Hepatic stellate cell (primary cell): ENCODE data around the gene TMTC2.

Experiments used
- DNase-seq: peaks from one replicate; pipeline ENCODE4 v3.0.0; 2011; ENCODE audit warnings: low spot score

Gene TMTC2

DNA sequence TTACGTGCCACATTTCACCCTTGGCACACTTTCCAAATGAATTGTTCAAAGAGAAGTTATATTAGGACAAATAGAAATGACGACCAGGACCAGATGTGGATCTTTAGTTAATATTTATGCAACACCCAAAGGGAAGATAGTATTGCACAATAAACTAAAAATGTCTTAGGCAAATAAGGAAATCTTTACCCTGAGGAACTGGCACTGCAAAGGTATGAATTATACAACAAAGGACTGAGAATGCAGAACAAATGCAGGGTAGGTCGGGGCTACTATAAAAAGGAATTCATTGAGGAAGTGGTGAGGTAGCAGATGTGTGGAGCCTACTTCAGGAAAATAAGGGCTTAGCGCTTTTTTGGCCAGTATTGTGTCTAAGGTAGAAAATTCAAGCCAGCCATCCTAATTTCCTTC, 3.9 kb upstream of the TMTC2 start:
- no peak for DNase-seq

DNA sequence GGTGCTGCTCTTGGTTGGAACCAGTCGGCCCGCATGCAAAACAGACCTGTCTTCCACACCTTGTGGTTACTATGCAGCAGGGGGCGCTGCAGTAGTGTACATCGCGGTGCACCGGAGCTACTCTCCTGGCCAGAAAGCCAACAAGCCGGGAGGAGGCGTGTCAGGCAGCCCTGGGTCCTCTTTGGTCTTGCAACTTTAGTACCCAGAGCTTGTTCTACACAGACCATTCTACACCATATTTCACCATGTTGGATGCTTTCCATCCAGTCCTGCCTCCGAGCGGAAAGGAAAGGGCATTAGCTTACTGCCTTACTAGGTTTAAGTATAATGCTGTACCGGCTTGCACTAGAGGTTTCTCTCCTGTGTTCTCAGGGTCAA, 927 bp upstream of the TMTC2 start:
- peak; percentile 45 for DNase-seq

DNA sequence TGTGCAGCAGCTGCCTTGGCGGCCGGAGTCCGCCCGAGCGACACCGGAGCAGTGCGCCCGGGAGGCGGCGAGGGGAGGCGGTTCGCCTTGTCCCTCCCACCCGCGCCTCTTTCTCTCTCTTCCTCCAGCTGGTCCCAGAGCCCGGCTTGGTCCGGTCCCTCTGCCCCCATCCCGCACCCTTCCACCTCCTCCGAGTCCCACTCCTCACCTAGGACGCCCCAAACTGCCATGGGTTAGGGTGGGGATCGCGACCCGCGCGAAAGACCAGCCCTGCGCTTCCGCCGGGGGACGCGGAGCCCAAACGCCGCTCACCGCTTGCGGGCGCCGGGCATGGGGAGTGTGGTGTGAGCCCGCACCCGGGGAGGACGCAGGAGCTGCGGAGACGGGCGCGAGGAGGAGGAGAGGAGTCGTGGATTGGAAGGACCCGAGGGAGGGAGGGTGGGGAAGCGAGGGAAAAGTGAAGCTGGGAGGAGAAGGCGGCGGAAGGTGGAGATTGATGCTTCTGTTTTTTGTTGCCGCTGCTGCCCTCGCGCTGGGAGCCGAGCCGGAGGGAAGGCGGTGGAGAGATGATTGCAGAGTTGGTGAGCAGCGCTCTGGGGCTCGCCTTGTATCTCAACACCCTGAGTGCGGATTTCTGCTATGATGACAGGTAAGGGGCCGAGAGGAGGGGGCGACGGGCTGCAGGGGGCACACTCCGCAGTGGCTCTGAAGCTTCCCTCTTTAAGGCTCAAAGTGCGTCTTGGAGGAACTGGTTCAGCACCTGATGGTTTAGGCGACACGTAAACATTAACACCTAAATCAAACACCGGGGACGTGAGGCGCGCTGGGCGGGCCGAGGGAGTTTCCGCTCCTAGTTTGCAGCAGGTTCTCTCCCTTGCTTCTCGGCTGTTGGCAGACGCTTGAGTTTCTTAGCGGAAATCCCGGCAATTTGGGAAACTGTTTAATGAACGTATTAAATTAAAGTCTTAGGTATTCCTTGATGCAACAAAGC, 610 bp downstream of the TMTC2 start:
- peak; percentile 18 for DNase-seq

DNA sequence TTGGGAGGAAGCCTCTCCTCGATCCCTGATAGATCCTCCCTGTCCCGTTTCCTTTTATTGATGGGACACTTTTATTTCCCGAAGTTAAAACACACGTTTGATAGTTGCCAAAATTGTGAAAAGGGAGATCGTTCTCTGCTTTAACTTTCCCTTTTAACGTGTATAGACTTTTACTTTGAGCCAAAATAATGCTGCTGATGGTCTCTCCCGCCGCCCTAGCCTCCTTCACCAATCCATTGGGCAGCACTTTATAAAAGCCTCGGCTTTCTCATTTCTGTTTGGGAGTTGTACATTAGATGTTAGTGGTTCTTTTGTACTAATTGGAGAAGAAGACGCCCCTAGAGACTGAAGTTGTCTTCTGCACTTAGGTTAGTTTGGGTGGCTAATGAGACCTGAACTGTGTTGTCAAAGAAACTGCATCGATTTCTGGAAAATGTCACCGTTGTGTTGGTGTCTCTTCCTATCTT, 1.4 kb downstream of the TMTC2 start:
- DNase-seq = no peak

DNA sequence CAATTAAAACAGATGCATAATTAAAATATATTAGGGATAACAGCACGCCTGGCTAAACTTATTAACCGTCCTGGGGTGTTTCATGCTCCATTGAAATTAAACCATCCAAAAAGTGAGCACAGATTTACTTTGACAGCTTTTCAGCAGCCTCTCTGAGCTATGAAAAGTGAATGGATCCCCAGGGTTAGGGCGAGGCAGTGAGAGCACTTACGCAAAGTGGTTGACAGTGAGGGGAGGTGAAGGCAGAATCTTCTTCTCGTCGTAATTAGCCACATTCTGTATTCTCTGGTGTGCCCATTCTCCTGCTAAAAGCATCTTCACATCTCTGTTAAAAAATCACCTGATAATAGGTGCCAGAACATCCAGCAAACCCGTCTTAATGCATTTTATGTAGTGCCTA, 1.9 kb downstream of the TMTC2 start:
- DNase-seq = no peak

DNA sequence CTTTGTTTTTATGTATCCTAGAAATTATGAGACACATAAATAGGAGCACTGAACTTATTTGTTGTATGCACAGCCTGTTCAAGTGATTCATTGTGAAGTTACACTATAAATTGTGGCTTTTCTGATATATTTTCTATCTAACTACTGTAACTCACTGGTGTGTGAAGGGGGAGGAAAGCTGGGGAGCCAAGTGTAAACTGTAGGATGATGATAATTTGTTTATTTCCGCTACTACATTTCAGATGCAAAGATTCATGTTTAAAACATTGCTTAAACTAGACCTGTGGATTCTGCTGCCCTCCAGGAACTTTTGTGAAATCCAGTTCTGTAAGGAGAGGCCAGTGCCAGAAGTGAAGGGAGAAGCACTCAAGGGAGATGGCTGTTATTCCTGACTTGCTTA, 3.3 kb downstream of the TMTC2 start:
- DNase-seq = no peak

DNA sequence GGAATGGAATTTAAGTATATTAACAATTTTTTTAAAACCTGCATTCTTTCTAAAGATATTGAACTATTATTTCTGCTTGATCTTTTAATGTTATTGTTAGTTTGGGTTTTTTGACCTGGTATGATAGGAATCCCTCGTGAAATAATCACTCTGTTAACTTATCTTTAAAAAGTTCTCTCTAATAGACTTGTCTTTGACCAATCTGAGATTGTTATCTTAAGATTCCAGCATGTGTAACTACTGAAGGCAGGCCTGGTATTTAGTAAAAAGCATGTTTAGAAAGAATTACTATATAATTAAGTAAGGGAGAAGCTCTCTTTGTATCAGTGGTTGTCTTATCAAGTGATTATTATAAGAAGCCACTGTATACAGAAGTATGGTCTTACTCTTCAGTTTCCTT, 4.8 kb downstream of the TMTC2 start:
- DNase-seq = no peak

DNA sequence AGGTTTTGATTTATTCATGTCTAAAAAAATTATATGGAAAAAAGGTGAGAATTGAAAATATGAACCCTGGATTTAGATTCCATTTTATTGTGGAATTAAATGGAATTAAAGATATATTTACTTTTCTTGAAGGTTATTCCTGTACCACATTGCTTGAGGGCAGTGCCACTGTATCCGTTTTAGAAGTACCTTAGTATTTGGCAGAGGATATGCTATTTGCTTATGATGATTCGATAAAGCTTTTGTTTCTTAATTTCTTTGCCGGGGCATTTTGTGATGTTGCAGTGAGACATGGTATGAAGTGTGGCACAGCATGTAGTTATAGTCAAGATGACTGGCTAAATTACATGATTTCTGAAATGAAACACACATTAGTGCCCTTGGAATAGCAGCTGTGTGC, 7.6 kb downstream of the TMTC2 start:
- no peak for DNase-seq

DNA sequence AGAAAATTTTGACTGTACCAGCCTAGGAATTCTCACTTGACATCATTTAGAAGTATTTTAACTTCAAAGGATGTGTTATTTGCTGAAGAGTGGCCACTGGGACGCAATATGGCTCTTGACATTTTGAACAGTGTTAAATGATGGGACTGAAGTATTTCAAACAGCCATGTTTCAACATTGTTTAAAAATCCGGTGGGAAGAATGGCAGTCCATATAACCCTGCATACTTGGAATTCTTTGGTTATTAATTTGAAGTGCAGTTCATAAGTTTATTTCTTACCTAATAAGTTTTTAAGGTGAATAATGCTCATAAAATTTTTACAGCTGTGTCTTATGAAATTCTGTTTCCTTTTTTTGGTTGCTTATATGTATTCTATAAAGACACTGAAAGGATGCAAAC, 8.3 kb downstream of the TMTC2 start:
- DNase-seq = no peak

DNA sequence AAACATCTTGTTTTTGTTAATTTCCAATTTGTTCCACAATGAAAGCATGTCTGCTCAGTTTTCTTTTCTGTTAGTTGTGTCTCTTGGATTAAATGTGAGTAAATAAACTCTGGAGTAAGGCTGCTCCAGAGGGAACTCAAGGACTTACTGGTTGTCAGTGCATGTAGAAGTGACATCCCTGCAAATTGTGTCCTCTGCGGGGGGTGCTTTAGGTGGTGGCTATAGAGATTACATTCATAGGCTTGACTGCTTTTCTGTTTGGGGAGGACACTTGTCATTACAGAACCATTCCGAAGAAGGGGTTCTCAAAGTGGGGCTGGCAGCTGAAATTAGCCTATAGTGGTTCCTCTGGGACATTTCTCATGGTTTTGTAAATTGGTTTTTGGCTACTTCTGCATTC, 8.8 kb downstream of the TMTC2 start:
- DNase-seq = no peak

DNA sequence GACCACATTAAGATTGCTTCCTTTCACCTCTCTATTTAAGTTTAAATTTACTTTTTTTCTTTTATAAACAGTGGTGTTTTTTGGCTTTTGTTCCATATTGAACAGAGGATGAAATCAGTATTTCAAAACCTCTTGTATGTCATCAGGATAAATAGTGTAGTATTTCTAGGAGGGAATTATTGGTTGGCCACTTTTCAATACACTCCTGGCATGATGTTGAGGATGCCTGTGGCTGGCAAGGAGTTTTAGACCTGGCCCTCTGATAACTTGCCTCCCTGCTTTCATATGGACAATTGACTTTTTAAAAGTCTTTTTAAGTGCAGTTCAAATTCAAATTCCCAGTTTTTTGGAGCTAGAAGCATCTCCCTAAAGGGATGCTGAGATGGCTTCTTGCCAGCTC, 9.8 kb downstream of the TMTC2 start:
- no peak for DNase-seq

DNA sequence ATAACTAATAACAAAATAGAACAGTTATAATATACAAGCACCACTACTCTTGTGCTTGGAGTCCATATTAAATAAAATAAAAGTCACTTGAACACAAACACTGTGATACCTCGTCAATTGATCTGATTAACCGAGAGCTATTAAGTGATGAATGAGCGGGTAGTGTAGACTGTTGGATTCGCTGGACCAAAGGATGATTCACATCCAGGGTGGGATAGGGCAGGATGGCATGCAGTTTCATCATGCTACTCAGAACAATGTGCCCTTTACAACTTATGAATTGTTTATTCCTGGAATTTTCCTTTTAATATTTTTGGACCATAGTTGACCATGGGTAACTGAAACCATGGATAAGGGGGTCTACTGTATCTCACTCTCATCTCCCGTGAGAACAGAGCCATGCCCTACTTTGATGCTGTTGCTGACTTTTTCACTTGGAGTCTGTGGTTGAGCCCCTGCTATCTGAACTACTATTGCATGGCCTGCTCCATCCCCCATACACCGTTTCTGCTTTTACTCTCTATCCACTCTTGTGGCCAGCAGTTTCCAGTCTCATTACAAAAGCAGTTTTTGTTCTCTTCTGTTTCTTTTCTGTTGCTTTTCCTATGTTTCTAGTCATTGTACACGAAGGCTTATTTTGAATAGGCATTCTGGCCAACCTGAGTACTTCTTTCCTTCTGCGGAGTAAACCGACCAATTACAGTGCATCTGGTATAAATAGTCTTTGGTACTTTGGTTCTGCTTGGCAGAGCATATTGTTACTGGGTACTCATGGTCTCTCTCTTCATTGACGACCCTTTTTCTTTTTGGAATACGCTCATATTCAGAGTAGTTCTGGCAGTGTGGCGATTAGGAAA, 12.2 kb downstream of the TMTC2 start:
- no peak for DNase-seq

DNA sequence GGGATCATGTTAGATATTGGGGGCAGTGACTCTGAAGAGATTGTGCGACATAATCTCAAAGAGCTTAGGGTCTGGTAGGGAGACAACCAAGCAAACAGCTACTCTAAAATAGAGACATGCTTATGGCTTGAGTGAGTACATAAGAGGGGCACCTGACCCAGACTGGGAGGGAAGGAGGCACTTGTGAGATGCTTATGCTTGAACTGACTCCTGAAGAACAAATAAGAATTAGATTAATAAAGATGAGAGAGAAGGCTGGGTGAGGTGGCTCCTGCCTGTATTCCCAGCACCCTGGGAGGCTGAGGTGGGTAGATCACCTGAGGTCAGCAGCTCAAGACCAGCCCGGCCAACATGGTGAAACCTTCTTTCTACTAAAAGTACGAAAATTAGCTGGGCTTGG, 19.1 kb downstream of the TMTC2 start:
- DNase-seq = no peak

DNA sequence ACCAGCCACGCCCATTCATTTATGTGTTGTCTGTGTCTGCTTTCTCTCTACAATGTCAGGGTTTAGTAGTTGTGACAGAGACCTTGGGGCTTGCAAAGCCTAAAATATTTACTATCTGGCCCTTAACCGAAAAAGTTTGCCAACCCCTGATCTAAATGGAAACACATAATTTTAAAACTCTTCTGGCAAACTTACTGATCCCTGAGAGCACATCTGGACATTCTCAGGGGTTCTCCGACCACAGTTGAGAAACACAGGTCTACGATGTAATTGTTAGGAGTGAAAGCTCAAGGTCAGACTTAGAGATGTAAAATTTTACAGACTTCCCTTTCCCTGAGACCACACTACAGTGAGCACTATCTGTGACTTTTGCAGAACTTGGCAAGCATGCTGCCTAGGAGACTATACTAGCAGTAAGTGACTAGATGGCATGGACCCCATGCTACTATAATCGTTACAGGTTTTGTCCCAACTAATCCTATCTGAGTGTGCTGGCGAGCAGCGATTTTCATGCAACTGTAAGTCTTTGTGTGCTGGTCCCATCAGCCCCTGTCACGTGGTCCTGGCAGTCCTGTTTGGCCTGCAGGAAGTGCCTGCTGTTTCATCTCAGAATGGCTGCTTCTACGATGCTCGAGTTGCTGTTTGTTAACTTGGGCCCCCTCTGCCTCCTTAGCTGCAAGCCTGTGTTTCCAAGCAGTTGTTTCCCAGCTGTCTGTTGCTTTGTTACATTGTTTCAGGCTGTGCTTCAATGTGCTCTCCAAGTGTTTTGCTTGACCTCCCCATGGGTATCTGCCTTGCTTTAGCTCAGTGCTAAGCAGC, 21.6 kb downstream of the TMTC2 start:
- DNase-seq = no peak

DNA sequence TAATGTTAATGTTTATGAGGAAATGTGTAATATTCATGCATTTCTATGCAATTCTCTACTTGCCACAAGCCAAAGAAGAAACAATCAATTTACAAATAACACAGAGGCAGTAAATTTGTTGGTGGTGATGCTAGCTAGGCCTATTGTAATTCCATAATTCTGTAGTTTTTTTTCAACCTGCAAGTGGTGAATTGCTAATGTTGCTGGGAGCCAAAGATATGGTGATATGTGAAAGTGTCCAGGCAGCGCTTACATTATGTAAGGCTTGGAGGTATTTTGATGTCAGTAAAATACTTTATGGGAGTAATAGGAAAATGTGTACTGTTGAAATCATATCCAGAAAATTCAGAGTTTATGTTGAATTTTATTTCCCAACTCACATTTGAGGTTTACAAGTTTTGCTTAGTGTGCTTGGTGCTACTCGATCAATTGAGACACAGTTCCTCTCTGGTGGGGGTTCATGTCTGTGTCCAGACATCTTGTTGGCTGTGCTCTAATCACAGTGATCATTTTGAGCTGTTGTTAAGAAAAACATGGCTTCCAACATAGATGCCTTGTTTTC, 23.2 kb downstream of the TMTC2 start:
- no peak for DNase-seq

DNA sequence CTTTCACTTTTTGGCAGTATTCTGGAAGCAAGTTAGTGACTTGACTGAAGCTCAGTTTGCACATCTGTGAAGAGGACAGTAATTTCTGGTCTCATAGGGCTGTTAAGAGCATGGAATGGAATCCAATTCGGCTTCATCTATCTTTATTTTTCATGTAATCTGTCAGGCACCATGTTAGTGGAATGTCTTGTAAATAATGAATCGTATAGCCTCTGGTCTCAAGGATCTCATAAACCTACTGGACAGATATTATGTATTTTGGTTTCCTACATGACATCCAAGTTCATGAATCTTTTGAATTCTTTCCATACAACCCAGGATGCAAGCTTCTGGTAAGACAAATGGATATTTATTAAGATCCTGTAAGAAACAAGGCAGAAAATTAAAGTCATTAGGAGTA, 24.0 kb downstream of the TMTC2 start:
- DNase-seq = no peak

DNA sequence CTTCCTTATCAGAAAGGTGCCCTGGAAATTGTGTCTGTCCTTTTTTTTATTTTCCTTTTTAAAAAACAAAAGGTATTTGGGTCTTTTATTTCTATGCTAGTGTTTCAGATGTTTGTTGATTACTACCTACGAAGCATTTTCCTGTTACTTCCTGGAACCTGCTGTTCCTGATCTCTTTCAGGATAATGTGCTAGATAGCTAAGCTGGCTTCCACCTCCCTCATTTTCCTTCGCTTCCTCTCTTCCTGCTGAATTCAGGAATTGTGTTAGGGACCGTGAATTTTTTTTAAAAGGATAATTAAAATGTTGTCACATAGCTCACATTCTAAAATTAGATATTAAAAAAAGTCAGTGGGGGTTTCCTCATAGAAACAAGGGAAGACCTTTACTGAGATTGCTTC, 27.7 kb downstream of the TMTC2 start:
- DNase-seq = no peak

DNA sequence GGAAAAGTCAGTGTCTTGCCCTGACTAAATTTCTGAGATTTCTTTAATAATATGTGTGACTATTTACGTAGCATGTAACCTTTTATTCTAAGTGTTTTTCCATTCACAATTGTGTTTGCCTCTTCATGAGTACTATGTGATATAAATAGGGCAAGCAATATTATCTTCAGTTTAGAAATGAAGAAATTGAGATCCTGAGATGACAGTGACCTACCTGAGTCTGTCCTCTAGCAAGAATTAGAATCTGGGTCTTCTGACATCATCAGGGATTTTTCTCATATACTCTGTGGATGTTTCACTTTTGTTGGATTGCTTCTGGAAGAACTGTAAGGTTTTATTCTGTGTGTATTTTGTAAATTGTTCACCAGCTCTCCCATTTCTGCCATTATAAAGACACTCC, 35.0 kb downstream of the TMTC2 start:
- DNase-seq = no peak

DNA sequence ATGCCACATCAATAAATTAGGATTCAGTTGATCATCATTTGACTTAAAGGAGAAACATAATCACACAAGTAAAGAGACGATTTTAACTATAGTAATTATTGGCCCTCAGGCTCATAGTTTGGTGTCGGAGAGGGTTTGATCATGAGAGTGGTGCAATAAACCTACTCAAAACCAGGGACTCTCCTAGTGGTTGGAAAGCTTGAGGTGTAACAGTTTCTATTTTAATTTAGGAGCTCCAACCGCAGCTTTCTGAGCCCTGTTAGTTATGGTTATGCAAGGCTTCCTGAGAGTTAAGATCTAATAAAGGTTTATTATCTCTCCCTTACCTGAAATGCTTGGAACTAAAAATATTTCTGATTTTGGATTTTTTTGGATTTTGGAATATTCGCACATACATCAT, 36.4 kb downstream of the TMTC2 start:
- no peak for DNase-seq

DNA sequence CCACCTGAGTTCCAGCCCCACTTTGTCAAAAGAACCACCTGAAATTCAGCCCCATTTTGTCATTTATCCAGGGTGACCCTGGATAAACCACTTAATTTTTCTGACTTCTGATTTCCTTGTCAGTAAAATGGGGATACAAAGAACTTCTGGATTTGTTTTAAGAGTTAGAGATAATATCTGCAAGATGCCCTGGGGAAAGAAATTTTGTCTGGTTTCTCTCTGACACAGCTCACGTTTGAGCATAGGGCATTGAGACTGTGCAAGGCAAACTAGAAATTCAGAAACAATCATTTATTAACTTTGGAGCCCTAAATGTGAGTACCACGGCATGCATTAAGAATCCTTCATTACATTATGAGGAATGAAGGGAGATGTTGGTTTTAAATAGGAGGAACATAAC, 37.2 kb downstream of the TMTC2 start:
- no peak for DNase-seq

DNA sequence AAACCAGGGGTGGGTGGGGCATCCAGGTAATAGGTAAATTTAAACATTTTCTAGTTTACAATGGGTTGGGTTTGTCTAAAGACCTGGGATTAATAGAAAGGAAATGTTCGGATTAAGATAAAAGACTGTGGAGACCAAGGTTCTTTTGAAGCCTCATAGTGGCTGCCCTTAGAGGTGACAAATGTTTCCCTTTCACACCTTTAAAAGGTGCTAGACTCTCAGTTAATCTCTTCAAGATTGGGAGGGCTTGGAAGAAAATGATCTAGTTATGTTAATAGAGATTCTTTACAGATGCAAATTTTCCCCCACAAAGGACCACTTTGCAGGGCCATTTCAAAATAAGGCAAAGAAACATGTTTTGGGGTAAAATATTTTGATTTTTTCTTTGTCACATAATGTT, 39.0 kb downstream of the TMTC2 start:
- DNase-seq = no peak

DNA sequence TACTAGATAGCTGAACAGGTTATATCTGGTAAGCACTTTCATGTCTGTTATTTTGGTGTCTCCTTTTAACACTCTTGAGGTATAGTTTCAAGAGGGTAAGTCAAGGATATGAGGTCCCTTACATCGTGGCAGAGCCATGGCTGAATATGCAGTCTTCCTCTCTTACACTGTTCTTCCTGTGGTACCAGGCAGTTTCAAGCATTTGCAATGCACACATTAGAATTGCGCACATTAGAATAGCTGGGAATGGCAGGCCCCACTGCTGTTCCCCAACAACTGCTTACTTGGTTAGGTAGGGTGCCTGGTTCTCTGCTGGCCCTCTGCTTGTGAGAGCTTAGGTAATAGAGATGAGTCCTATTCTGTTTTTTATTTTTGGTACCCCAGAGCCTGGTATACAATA, 41.2 kb downstream of the TMTC2 start:
- DNase-seq = no peak
